ENCODE results near the gene MRTFB.
"Not testable (repeated sequence)": the region's sequence is repeated elsewhere in the genome, so short reads cannot be mapped to it uniquely, and the experiment has no call there.

Gene MRTFB

GRCh38 chr16:14070877-14071575 lies at the start of gene MRTFB:
TSS of gene MRTFB (plus strand) at chr16:14071319. CDS start at chr16:14140607, 69,288 bp downstream.
- TF ChIP-seq POLR2A (IDR thresholded peaks at IDR 0.05; ENCODE audit: extremely low read depth, insufficient read length) (peak; percentile 43), CTCF (IDR thresholded peaks at IDR 0.05; ENCODE audit: low read depth, low read length) (no peak)
- H3K4me3 ChIP-seq (ENCODE audit: low read depth, low read length): peak within 1 kb of the TSS; percentile 62
- DNase-seq (ENCODE audit: low read depth): peak; percentile 71

- not testable (repeated sequence) for H3K4me3 ChIP-seq (ENCODE audit: low read depth, low read length); DNase-seq (ENCODE audit: low read depth)
Measured at GRCh38 chr16:14023526-14023925, 47.6 kb upstream of the MRTFB start.

GRCh38 chr16:14024283-14024682 lies 46.8 kb upstream of the MRTFB start:
- TF ChIP-seq POLR2A (IDR thresholded peaks at IDR 0.05; ENCODE audit: extremely low read depth, insufficient read length): no peak
- no peak for TF ChIP-seq CTCF (IDR thresholded peaks at IDR 0.05; ENCODE audit: low read depth, low read length)
- TF ChIP-seq MYC (IDR thresholded peaks at IDR 0.05; ENCODE audit: low read depth, low read length): no peak
- no peak for TF ChIP-seq MAX (IDR thresholded peaks at IDR 0.05; ENCODE audit: low read depth, low read length)
- peak; percentile 42 for DNase-seq (ENCODE audit: low read depth)
- no peak overlapping the region for H3K4me3 ChIP-seq (ENCODE audit: low read depth, low read length)

GRCh38 chr16:14026572-14027285 lies 44.4 kb upstream of the MRTFB start:
- no peak for DNase-seq (ENCODE audit: low read depth)
- no peak overlapping the region for H3K4me3 ChIP-seq (ENCODE audit: low read depth, low read length)
- TF ChIP-seq POLR2A (IDR thresholded peaks at IDR 0.05; ENCODE audit: extremely low read depth, insufficient read length) (no peak), CTCF (IDR thresholded peaks at IDR 0.05; ENCODE audit: low read depth, low read length) (no peak), MAX (IDR thresholded peaks at IDR 0.05; ENCODE audit: low read depth, low read length) (no peak)

- no peak overlapping the region for H3K4me3 ChIP-seq (ENCODE audit: low read depth, low read length)
- no peak for TF ChIP-seq POLR2A (IDR thresholded peaks at IDR 0.05; ENCODE audit: extremely low read depth, insufficient read length)
- no peak for TF ChIP-seq CTCF (IDR thresholded peaks at IDR 0.05; ENCODE audit: low read depth, low read length)
- no peak for TF ChIP-seq MAX (IDR thresholded peaks at IDR 0.05; ENCODE audit: low read depth, low read length)
- TF ChIP-seq MYC (IDR thresholded peaks at IDR 0.05; ENCODE audit: low read depth, low read length): no peak
- no peak for DNase-seq (ENCODE audit: low read depth)
Measured at GRCh38 chr16:14028202-14028601, 42.9 kb upstream of the MRTFB start.

- DNase-seq (ENCODE audit: low read depth): no peak
- H3K4me3 ChIP-seq (ENCODE audit: low read depth, low read length): no peak overlapping the region
- no peak for TF ChIP-seq CTCF (IDR thresholded peaks at IDR 0.05; ENCODE audit: low read depth, low read length)
- TF ChIP-seq MAX (IDR thresholded peaks at IDR 0.05; ENCODE audit: low read depth, low read length): no peak
- no peak for TF ChIP-seq MYC (IDR thresholded peaks at IDR 0.05; ENCODE audit: low read depth, low read length)
- TF ChIP-seq POLR2A (IDR thresholded peaks at IDR 0.05; ENCODE audit: extremely low read depth, insufficient read length): no peak
Measured at GRCh38 chr16:14029658-14030057, 41.5 kb upstream of the MRTFB start.

All from NB4 (cell line).